SH-SY5Y (cell line): ENCODE data around the gene TRRAP.

Source experiments
- GATA2 ChIP-seq: IDR thresholded peaks from 2 replicates; pipeline ENCODE4 v1.6.1; 2011; ENCODE audit warnings: mild to moderate bottlenecking, low read depth, low read length
- GATA3 ChIP-seq: IDR thresholded peaks from 2 replicates; pipeline ENCODE4 v1.6.1; 2011; ENCODE audit warnings: low read depth, mild to moderate bottlenecking, low read length, moderate library complexity

DNA sequence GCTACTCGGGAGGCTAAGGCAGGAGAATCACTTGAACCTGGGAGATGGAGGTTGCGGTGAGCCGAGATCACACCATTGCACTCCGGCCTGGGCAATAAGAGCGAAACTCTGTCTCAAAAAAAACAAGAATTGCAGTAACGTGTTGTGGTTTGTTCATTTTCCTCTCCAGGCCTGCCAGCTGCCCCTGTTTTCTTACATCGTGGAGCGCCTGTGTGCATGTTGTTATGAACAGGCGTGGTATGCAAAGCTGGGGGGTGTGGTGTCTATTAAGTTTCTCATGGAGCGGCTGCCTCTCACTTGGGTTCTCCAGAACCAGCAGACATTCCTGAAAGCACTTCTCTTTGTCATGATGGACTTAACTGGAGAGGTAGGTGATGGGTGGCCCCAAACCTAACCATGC lies 52.1 kb downstream of the TRRAP start:
- no peak for TF ChIP-seq GATA3
- no peak for TF ChIP-seq GATA2
